GM10847 (cell line): ENCODE data around the gene SETD4.

Source experiments
- POLR2A ChIP-seq: IDR thresholded peaks from 2 replicates; pipeline ENCODE4 v1.6.1; 2011; ENCODE audit not compliant: insufficient read length; ENCODE audit errors: extremely low read depth

The SETD4 gene

GRCh38 chr21:36065497-36066036, 5.2 kb upstream of the SETD4 start:
- TF ChIP-seq POLR2A = no peak

GRCh38 chr21:36064085-36064460, 3.7 kb upstream of the SETD4 start:
- no peak for TF ChIP-seq POLR2A

DNA sequence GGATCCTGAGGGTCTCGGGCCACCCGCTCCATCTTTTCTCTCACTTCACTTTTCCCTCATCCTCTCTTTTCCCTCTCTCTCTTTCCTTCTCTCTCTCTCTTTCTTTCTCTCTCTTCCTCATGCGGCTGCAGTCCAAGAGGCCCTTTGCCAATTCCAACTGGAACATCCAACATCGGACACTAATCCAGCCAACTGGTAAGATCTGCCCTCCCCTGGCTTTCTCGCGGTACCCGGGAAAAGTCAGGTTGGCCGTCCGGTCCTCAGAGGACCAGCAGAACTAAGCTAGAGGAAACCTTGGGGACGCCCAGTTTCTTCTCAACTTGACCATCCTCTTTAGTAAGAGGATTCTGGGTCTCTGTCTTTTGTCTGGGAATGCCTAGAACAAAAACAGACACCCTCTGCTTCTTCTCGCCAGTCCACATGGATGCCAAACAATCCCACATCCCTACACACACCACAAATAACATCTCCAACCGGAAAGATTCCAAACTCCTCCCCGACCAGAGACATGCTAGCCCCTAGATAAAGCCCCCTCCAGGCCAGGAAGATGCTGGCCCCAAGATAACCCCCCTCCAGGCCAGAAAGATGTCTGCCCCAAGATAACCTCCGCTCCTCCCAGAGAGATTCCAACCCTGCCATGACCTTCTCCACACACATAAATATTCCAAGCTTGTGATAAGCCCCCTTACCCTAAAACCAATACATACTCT, 3.2 kb upstream of the SETD4 start:
- TF ChIP-seq POLR2A = no peak

- no peak for TF ChIP-seq POLR2A
Observed at GRCh38 chr21:36061445-36061844, 1.1 kb upstream of the SETD4 start.

DNA sequence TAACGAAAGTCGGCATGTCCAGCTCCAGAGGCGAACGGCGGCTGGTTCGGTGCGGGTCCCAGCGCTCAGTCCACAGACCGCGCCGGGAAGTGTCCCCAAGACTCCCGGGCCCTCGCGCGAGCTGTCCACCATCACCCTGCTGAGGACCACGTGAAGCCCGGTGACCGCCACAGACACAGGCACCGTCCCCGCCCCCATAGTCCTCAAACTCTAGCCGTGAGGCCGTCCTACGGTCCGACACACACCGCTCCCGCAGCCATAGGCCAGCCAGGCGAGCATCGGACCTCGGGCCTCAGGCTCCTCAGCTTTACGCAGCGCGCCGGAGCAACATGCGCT, 535 bp downstream of the SETD4 start:
- TF ChIP-seq POLR2A = no peak

DNA sequence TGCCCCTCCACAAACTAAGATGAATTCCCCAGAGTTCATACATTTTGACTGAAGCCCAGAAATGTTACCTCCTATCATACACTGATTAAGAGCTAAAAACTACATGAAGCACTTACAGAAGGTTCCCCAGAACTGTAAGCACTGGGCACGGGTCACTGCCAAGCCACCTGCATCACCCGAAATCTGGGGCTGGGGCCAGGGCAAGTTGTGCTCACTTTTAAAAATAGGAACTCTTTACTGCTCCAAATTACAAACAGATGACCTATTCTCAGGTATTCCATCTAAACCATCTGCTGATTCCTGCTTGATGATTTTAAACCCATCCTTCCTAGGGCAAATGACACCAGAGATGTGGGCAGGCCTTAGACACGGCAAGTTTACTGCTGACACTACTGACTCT, 4.8 kb downstream of the SETD4 start:
- TF ChIP-seq POLR2A = no peak

DNA sequence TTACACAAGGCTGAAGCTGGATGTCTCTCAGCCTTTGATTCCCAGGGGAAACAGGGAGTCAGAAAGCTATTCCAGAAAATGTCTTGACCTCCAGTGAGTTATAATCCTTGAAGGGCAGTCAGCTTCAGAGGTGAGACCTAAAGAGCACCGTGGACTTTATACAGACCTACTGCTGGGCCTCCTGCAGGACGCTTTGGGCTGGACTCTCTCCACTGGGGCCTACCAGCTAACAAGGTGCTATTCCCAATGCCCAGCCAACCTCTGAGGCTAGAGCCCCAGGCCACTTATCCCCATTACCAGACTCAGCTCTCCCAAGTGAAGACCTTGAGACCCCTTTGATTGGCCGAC, 6.6 kb downstream of the SETD4 start:
- TF ChIP-seq POLR2A = no peak

GRCh38 chr21:36052860-36053714, 7.2 kb downstream of the SETD4 start:
- no peak for TF ChIP-seq POLR2A

GRCh38 chr21:36048357-36048756, 12.0 kb downstream of the SETD4 start:
- no peak for TF ChIP-seq POLR2A

GRCh38 chr21:36047139-36047538, 13.2 kb downstream of the SETD4 start:
- no peak for TF ChIP-seq POLR2A

GRCh38 chr21:36045993-36046392, 14.3 kb downstream of the SETD4 start:
- no peak for TF ChIP-seq POLR2A

DNA sequence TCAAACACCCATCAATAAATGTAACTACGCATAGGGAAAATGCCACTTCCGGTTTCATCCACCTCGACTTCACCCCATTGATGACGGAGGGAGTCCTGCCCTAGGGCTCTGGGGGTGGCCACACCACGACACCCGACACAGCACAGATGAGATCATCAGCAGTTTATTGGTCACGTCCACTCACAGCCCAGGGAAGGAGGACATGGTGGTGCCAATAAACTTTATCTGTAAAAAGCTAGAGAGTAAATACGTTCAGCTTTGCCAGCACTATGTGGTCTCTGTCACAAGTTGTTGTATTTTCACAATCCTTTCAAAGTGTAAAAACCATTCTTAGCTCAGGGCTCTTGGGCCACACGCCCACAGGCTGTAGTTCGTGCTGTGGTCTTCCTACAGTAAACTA, 16.3 kb downstream of the SETD4 start:
- TF ChIP-seq POLR2A = no peak

DNA sequence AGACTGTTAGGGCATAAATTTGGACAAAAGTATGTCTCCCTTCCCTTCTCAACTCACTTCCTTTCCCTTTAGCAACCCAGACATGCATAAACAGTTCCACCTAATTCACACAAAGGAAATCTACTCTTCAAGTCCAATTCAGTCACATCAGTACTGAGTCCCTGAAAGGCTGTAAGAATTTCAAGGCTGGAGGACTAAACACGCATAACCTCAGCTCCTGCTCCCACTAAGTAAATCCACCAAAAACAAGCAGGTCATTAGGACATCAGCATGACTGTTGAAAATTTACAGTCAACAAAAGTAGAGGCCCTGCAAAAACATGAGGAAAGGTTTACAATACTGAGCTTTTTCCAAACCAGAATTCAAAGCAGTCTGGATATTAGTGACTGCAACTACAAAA, 18.4 kb downstream of the SETD4 start:
- no peak for TF ChIP-seq POLR2A

GRCh38 chr21:36040389-36040788, 19.9 kb downstream of the SETD4 start:
- no peak for TF ChIP-seq POLR2A

- TF ChIP-seq POLR2A = no peak
Observed at GRCh38 chr21:36039861-36040260, 20.5 kb downstream of the SETD4 start.

DNA sequence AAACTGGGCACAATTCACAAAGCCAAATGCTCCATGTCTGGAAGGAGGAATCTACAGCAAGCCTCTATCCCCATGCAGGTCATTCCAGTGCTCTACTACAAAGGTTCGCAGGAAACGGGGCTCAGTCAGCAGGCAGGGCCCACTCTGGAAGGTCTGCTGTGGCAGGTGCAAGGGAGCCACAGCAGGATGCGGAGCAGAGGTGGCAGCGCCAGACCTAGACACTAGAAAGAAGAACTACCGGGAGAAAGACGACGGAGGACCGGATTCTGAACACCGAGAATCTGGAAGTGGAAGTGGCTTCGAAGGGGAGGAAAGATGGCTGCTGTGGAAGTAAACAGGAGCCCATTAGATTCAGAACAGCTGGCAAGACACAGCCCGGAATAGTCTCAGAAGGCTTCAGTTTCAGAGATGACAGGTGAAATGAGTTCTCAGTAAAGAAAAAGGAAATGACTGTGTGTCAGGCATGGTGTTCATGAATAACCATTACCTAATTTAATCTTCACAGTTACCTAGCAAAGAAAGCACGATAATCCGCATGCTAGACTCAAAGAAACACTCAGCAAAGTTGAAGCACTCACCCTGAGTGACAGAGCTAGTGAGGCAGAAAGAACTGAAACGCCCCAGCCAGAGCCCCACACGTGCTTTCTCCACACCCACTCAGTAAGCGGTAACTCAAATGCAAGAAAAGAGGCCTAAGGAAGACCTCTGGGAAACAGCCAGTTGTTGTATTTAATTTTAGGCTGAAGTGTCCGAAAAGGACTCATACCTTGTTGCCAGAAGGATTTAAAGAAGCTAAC, 21.4 kb downstream of the SETD4 start:
- no peak for TF ChIP-seq POLR2A
